UCSD-AML1 (cell line): ENCODE results near the gene RPGRIP1L.

Experiments
- DNase-seq: peaks from one replicate; lab custom pipeline; 2025; ENCODE audit not compliant: unreplicated experiment; lab: John Stamatoyannopoulos, UW

RPGRIP1L gene

DNA sequence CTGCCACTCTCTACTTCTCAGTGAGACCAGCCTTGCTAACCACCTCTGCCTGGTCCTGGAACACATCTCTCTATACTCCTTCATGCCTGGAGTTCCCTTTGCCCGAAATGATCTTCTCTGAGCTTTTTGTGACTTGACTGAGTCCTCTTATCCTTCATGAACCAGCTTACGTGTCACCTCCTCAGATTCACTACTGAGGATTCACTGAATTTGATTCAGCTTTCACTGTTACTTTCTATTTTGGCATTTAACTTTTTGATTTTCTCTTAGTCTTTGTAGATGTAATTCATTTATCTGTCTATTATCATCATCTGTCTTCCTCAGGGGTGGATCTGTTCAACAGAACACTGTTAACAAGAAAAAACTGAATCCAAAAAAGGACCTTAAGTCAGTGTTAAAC is 95.6 kb downstream of the RPGRIP1L start:
- no peak for DNase-seq

DNA sequence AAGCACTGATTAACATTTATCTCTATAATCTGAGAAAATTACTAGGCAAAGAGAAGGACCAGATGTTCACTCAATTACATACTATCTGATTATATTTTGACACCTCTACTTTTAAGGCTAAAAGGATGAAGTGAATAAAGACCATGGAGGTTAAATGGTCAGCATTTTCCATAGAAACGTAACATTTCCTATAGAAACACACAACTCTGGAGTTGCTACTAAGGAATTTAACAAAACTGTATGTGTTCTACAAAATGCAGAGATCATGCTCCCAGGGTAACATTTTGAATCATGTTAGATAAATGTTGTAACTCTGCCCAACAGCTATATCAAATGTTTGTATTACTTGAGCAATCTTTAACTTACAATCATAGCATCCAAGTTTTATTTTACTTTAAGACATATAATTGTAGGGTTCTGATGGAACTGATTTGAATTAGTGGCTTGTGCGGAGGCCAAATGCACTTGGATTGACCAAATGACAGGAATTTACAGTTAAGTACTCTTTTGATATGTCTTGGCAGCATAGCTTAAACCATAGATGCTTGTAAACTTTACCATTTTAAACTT is 97.7 kb downstream of the RPGRIP1L start:
- DNase-seq: no peak

DNA sequence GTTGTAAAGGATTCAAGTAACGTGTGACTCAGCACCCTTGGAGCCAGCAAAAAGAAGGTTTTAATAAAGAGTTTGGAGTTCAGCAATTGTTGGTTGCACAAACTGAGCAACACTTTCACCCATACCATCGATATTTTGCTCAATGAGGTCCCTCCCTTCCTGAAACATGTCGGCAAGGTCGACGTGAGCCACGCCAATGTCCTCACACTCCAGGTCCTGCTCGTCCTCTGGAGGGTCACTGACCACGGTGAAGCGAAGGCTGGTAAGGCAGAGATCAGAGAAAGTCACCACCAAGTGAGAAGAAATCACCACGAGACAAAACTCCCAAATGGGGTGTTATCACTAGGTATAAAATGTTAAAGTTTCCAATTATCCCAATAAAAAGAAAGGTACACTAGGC is 98.3 kb downstream of the RPGRIP1L start:
- DNase-seq: no peak

DNA sequence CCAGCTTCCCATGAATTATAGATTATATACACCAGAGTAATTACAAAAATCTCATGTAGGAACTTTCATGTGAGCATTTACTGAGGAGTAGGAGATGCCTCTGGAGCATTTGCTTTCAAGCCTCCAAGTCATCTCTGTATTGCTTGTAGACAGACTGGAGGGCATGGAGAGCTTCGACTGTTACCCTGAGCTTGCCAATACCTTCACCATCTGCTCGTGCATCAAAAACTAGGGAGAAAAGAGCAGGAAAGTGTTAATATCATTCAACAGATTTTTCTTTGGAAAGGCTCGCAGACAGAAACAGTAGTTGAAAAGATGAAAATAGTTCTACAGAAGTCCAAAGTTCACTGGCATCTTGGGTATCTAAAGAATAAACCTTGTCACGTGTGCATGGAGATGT is 101.7 kb downstream of the RPGRIP1L start:
- DNase-seq: no peak

DNA sequence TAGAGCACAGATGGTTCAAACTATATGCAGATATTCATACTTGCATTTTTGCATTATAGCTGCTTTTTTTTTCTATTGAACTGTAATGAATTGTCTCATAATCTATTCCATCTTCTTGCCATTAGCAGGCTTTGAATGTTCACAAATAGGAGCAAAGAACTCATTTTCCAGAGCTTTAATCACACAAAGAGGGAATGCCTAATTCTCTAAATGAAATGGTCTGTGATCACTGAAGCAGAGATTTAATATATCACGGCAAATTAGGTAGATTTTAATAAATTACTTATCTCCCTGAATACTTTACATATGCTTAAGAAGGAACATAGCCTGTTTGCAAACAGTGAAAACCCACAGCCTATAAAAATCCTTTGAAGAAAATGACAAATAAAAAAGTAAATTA is 103.0 kb downstream of the RPGRIP1L start:
- no peak for DNase-seq

DNA sequence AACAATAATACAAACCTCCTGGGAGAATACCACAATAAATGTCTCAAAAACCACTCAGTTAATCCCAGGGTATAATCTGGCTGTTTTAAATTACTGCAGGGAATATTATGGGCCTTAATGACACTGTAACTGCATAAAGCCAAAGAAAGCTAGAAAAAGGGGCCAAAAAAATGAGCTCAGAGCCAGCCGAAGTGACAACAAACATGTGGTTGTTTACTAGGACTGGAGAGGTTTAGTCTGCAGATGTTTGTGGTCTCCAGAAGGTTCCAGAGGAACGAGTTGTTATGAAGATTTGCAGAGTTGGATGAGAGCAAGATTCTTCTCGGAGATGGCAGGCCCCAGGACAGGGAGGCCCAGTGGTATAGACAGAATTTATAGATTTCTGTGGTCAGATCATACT is 103.5 kb downstream of the RPGRIP1L start:
- no peak for DNase-seq

DNA sequence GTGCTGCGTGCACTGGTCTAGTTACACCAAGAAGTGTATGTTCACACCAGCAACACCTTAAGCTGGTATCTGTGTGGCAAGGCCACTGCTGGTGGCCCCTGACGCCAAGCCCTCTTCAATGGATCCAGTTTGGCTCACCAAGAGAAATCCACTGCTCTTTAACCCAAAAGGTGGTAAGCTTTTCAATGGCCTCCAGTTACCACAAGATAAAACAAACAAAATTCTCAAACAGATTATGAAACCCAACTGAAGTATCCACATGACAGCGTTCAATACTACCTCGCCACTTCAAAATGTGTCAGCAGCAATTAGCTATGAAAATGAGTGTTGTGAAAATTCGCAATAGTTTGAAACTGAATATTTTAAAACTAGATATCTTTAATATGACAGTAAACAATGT is 104.1 kb downstream of the RPGRIP1L start:
- DNase-seq: no peak

DNA sequence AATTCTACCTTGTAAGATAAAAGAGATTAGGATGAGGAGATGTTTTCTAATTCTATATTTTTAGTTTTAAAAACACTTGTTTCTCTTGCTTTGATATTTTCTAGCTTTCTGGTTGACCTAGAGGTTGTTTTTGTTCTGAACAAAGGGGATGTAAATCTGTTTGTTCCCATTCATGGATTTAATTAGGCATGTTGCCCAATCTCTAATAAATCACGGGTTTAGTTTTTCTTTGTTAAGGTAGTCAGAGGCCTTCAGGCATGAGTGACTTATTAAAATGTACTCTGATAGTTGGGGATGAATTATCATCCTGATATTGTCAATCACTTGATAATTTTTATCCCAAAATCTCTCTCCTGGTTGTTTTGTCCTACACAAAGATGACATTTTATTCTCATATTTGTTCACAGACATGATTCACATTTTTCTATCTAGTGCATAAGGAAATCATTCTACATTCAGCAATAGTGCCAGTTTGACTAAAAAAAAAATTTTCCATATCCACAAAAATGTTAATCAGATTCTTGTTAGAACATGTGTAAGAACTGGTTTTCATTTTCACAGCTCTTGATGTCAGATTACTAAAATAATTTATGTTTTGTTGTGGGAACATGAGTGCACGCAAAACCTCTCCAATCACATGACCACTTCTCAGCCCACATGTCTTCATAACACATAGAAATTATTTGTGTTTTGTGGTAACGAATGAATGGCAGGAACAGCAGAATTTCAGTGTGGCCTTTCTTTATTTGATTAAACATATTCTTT is 105.0 kb downstream of the RPGRIP1L start:
- no peak for DNase-seq

DNA sequence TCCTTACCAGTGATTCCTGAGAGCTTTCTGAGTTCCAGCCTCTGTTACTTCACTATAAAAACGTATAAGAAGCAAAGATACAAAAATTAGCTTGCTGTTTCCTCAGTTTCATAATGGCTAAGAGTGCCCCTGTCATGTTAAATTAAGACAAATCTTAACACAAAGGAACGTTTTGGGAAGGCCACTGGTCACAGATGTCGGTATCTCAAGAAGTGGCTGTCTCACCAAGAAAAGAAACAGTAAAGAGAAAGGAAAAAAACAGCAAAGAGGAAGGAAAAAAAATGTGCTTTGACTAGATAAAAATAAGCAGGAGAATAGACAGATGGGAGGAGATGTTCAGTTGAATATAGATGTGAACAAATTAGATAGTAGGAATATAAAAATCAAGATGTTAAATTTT is 105.9 kb downstream of the RPGRIP1L start:
- no peak for DNase-seq

DNA sequence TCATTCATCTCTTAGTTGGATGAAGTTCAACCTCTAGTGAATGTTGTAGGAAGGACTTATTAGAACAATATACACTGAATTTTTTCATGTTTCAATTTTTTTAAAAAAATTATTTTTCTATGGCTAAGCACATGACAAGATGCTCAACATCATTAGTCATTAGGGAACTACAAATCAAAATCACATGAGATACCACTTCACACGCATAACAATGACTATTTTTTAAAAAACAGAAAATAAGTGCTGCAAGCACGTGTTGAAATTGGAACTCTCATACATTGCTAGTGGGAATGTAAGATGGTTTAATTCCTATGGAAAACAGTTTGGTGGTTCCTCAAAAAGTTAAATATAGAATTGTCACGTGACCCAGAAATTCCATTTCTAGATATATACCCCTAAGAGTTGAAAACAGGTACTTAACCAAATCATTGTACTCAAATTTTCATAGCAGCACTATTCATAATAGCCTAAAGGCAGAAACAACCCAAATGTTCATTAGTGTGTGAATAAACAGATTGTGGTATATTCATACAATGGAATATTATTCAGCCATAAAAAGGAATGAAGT is 115.5 kb downstream of the RPGRIP1L start:
- no peak for DNase-seq

DNA sequence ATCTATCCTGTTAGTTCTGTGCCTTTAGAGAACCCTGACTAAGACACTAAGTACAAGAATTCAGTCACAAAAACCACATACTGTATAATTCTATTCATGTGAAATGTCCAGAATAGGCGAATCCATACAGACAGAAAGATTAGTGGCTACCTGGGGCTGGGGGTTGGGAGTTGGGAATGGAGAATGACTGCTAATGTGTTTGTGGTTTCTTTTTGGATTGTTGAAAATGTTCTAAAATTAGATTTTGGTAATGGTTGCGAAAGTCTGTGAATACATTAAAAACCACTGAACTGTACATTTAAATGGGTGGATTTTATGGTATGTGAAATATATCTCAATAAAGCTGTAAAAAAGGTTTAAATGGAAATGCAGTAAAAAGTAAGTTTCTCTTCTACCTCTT is 120.3 kb downstream of the RPGRIP1L start:
- DNase-seq: no peak

DNA sequence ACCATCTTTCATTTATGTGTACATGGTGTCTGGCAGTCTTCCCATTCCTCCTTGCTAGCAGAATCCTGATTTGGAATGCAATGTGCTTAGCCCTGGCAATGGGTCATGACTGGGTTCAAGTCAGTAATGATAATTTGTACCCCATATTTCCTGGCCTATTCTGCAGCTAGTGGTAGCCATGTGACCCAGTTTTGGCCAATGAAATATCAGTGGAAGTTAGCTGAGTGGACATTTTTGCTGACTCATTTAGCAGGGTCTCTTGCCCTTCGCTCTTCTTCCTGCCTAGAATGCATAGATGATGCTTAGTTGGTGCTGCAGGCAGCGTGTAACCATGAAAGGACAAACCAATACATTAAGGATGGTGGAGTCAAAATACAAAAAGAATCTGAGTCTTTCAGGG is 121.9 kb downstream of the RPGRIP1L start:
- no peak for DNase-seq

DNA sequence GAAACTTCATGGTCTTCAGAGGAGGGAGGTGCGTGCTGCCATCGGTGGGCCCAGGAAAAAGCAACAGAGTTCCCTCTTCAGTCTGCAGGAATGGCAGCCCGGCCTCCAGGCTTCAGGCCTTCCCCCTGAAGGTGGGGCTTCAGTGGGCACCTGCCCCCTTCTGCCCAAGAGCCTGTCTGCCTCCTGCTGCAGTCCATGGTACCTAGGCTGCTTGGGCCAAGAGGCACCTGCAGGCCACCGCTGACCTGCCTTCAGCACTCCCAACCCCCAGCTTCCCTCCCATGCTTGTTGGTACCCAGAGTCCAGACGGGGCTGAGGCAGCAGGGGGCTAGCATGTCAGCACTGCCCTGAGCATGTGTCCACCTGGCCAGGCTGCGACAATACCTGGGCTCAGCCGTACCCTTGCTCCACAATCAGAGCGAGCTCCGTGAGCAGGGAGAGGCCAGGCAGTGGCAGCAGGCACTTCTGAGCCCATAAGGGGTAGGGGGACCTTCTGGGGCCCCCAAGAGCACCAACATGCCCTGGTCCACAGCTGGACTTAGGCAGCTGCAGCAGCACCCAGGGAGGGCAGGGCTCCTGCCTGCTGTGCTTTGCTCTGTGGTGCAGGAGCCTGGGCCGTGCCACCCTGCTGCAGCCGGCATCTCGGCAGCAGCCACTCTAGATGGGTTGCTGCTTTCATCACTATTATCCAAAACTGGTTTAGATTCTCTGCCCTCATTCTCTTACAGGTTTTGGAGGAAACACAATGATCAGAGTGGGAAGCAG is 123.4 kb downstream of the RPGRIP1L start:
- no peak for DNase-seq

DNA sequence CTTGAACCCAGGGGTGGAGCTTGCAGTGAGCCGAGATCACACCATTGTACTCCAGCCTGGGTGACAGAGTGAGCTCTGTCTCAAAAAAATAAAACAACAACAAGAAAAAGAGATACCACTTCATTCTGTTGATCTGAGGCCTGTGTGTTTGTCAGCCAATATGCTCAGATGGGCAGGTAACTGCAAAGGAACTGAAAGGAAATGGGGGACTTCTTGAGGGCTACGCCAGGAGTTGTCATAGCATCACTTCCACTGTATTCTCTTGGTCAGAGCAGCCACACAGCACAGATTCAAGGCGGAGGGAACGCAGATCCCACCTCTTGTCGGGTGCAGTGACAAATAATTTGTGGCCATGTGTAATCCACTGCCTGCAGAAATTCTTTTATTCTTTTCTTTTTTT is 126.8 kb downstream of the RPGRIP1L start:
- DNase-seq: no peak

DNA sequence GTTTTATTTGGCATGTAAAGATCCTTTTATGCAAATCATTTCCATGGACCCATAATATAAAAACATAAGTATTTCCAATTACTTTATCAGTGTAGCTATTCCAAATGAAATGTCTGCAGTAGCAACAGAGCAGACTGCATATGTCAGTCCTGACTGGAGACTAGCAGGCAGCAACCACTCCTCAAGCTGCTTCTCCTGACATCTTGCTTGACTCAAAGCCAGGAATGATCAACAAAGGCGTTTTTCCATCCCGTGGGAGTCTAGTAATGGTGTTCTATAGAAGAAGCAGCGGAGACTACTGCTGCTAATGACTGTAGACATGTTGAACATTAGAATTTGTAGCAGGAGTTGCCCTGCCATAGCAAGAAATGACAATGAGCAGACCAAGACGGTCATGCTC is 127.4 kb downstream of the RPGRIP1L start:
- DNase-seq: no peak

DNA sequence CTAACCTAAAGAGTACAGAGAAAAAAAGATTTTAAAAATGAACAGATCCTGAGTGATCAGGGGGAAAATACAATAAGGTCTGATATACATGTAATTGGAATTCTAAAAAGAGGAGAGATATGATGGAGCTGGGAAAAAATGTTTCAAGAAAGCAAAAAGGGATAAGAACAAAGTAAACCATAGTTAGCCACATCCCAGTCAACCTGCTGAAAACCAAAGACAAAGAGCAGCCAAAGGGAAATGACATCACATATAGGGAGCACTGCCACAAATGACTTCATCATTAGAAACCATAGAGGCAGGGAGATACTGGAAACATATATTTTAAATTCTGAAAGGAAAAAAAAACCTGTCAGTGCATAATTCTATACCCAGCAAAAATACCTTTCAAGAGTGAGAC is 131.9 kb downstream of the RPGRIP1L start:
- no peak for DNase-seq

DNA sequence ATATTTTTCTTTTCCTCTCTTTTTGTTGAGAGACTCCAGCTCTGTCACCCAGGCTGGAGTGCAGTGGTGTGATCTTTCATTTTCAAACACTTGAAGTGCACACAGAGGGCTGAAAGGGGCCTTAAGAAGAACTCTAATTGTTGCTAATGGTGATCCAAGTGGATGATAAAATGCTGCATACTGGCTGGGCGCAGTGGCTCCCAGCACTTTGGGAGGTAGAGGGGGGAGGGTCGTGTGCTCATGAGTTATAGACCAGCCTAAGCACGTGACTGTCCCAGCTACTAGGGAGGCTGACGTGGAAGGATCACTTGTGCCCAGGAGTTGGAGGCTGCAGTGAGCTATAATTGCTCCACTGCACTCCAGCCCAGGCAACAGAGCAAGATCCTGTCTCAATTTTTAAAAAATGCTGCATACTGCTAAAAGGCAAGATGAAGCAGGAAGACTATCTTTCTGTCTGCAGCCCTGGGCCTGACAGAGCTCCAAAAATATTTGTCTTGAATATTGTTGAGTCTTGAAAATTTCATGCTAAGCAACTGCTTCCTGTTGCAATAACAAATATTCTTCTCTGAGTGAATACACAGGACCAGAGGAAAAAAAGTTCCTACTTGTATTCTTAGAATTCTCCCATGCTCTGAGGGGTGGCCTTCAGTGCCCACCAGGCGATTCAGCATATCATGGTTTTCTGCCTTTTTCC is 137.0 kb downstream of the RPGRIP1L start:
- no peak for DNase-seq

DNA sequence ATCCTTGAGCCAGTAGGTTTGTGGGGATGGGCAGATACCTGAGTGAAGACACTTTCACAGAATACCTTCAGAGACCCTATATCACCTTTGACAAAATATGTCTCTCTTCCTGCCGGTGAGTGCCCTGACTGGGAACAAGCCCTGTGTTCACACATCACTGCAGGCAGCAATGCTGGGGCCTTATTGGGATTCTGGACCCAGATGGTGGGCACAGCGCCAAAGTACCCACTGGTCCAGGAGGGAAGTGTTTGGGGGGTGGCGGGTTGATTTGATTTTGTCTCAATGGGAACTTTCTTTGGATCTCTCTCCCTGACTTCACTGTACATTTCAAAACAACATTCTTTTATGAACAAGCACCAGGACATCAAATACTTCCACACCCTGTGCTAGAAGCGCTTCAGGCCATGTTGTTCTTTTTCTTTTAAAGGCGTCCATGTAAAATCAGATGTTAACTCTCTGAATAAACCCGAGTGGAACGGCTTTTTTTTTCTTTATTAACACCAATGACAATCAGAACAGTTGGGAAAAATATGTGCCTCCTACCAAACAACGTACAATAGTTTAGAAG is 138.3 kb downstream of the RPGRIP1L start:
- DNase-seq: no peak

DNA sequence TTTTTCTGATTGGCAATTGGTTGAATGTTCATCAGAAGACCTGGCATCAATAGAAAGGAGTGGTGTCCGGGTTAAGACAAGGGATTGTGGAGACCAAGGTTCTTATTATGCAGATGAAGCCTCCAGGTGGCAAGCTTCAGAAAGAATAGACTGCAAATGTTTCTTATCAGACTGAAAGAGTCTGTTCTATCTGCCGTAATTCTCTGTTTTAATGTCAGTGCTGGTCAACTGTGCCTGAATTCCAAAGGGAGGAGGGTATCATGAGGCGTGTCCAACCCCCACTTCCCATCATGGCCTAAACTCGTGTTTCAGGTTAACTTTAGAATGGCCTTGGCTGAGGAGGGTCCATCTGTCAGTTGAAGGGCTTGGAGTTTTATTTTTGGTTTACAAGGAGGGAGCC is 140.2 kb downstream of the RPGRIP1L start:
- DNase-seq: no peak

DNA sequence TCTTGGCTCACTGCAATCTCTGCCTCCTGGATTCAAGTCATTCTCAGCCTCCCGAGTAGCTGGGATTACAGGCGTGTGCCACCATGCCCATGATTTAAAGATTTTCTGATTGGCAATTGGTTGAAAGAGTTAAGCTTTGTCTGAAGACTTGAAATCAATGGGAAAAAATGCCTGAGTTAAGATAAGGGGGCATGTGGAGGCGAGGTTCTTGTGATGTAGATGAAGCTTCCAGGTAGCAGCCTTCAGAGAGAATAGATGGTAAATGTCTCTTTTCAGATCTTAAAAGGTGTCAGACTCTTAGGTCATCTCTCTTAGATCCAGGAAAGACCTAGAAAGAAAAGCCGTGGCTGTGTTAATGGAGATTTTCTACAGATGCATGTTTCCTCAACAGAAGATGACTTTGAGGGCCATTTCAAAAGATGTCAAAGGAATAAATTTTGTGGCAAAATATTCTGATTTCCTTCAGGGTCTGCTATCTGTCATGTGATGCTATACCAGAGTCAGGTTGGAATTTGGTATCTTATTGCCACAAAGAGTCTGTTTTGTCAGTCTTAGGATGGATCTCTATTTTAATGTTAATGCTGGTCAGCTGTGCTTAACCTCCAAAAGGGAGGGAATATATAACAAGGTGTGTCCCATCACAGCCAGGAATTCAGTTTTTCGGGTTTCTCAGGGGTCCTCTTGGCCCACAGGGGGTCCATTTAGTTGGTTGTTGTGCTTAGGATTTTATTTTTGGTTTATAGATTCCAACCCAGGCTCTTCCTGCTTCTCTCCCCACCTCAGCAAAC is 142.4 kb downstream of the RPGRIP1L start:
- no peak for DNase-seq
